ENCODE results near the gene NPIPB6. TPM values are rescaled to one million over a fixed set of nuclear protein-coding genes. Genes with fewer than 3 reads are reported as not detected.

NPIPB6 gene
- total RNA-seq, 1 experiment from 2014 or later: 2.1 TPM

DNA sequence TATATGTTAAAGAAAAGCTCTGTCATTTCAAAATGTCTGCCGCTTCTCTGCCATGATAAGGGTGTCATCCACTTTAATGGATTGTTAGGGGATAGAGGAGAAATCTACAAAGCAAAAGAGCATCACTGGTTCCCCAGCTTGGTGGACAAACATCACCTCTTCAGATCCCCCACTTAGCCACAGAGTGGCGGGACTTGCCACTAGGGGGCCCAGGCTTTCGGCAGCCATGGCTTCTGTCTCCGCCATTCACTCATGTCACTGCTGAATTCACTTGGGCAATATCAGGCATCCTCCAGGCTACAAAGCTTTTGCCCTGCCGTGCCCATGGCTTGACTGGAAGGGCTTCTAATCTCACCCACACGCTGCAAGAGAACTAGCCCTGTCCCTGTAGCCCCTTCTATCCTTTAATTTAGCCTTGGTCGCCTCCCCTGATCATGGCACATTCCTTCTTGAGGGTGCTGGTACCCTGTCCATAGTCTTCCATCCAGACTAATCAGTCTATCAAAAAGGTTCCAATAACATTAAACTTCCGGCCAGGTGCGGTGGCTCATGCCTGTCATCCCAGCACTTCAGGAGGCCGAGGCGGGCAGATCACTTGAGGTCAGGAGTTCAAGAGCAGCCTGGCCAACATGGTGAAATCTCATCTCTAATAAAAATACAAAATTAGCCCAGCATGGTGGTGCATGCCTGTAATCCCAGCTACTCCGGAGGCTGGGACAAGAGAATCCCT lies 36.3 kb downstream of the NPIPB6 start:
- no peaks in the 10 kb centered on the region for H3K27me3 ChIP-seq (ENCODE audit: insufficient read depth, low read length)
- ChIA-PET RAD21 (ENCODE audit: low non-redundant PET in 1 of 2, low total read pairs in 2 of 2, uncharacterized antibody in 2 of 2, unreplicated experiment in 2 of 2) (no interaction called here), POLR2A (no interaction called here), CTCF (interaction anchor here (0.6 to 1.0 kb wide), 3 partner anchors 9 to 1171 kb away, joined by 3 to 4 read pairs (median 3); partner anchors contain the start of gene SULT1A1)
- no peaks in the 10 kb centered on the region for H3K9me3 ChIP-seq (ENCODE audit: control insufficient read depth in 1 of 2, insufficient read depth in 1 of 2, low read depth in 1 of 2, low read length in 2 of 2)
- H3K9ac ChIP-seq (ENCODE audit: low read length): no peak overlapping the region
- H3K4me3 ChIP-seq (replicated peaks in 1 of 2; ENCODE audit: low read depth in 1 of 2, low read length in 2 of 2): no peak overlapping the region
- ATAC-seq (peak; percentile 86), DNase-seq (ENCODE audit: low read depth, low spot score) (peak; percentile 26)
- no peaks in the 10 kb centered on the region for H4K20me1 ChIP-seq (ENCODE audit: insufficient read depth)
- peak overlapping the region; percentile 41; the same call in 1 of the 2 replicates for H3K4me2 ChIP-seq (ENCODE audit: low read length)
- H3K9me2 ChIP-seq (ENCODE audit: insufficient read depth): no peaks in the 10 kb centered on the region
- H3K27ac ChIP-seq (ENCODE audit: low read depth, low read length): no peak overlapping the region
- BruUV-seq (replicated peaks): no TSS peak
- H3K4me1 ChIP-seq (ENCODE audit: control insufficient read depth in 1 of 2, insufficient read depth in 2 of 2, low read length in 2 of 2): peaks cover 0 to 3% of the 10 kb centered on the region in 2 experiments; a peak in 1 of 4 replicates
- H3K36me3 ChIP-seq (ENCODE audit: control insufficient read depth in 1 of 2, insufficient read depth in 2 of 2, low read length in 2 of 2): no peaks in the 10 kb centered on the region
- peak overlapping the region; percentile 77 for H2AFZ ChIP-seq (ENCODE audit: low read depth, low read length, poor library complexity, severe bottlenecking)
- no peaks in the 10 kb centered on the region for H3K79me2 ChIP-seq (ENCODE audit: insufficient read depth, low read length)
- intact Hi-C loops (cut with micrococcal nuclease): no loop called here
- peak; percentile 55 for TF ChIP-seq RAD21 (IDR thresholded peaks at IDR 0.05; ENCODE audit: low read depth)
- TF ChIP-seq ZNF274 (IDR thresholded peaks at IDR 0.05; ENCODE audit: low read depth, low read length): no peak
- TF ChIP-seq FOSL1 (IDR thresholded peaks at IDR 0.05; ENCODE audit: low read depth): no peak
- peak; percentile 82 for TF ChIP-seq YY1 (IDR thresholded peaks at IDR 0.05; ENCODE audit: extremely low read depth, insufficient replicate concordance, low read depth, low read length)
- TF ChIP-seq, protein P1, sequence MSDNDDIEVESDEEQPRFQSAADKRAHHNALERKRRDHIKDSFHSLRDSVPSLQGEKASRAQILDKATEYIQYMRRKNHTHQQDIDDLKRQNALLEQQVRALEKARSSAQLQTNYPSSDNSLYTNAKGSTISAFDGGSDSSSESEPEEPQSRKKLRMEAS (IDR thresholded peaks at IDR 0.05): no peak
- TF ChIP-seq, protein P2, sequence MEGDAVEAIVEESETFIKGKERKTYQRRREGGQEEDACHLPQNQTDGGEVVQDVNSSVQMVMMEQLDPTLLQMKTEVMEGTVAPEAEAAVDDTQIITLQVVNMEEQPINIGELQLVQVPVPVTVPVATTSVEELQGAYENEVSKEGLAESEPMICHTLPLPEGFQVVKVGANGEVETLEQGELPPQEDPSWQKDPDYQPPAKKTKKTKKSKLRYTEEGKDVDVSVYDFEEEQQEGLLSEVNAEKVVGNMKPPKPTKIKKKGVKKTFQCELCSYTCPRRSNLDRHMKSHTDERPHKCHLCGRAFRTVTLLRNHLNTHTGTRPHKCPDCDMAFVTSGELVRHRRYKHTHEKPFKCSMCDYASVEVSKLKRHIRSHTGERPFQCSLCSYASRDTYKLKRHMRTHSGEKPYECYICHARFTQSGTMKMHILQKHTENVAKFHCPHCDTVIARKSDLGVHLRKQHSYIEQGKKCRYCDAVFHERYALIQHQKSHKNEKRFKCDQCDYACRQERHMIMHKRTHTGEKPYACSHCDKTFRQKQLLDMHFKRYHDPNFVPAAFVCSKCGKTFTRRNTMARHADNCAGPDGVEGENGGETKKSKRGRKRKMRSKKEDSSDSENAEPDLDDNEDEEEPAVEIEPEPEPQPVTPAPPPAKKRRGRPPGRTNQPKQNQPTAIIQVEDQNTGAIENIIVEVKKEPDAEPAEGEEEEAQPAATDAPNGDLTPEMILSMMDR (IDR thresholded peaks at IDR 0.05 in 2 of 3, conservative IDR thresholded peaks at IDR 0.05 in 1 of 3; ENCODE audit: borderline replicate concordance in 1 of 3, insufficient read depth in 1 of 3, low read depth in 2 of 3, low read length in 2 of 3): peak; percentile 64 to 96 (median 89)
- TF ChIP-seq, protein P3, sequence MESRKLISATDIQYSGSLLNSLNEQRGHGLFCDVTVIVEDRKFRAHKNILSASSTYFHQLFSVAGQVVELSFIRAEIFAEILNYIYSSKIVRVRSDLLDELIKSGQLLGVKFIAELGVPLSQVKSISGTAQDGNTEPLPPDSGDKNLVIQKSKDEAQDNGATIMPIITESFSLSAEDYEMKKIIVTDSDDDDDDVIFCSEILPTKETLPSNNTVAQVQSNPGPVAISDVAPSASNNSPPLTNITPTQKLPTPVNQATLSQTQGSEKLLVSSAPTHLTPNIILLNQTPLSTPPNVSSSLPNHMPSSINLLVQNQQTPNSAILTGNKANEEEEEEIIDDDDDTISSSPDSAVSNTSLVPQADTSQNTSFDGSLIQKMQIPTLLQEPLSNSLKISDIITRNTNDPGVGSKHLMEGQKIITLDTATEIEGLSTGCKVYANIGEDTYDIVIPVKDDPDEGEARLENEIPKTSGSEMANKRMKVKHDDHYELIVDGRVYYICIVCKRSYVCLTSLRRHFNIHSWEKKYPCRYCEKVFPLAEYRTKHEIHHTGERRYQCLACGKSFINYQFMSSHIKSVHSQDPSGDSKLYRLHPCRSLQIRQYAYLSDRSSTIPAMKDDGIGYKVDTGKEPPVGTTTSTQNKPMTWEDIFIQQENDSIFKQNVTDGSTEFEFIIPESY (IDR thresholded peaks at IDR 0.05; ENCODE audit: extremely low read depth, insufficient replicate concordance, low read length): no peak
- TF ChIP-seq EGR1 (IDR thresholded peaks at IDR 0.05; ENCODE audit: low read depth): no peak
- no peak for TF ChIP-seq EZH2phosphoT487 (IDR thresholded peaks at IDR 0.05; ENCODE audit: borderline replicate concordance)
- no peak for TF ChIP-seq ZFX (IDR thresholded peaks at IDR 0.05)
- TF ChIP-seq SIN3A (IDR thresholded peaks at IDR 0.05; ENCODE audit: low read depth): no peak
- TF ChIP-seq ELF1 (IDR thresholded peaks at IDR 0.05; ENCODE audit: borderline replicate concordance, low read depth): no peak
- TF ChIP-seq JUND (IDR thresholded peaks at IDR 0.05): no peak
- TF ChIP-seq CEBPB (IDR thresholded peaks at IDR 0.05; ENCODE audit: low read depth): no peak
- TF ChIP-seq TCF7L2 (IDR thresholded peaks at IDR 0.05; ENCODE audit: borderline replicate concordance, extremely low read depth, insufficient read depth, insufficient read length): no peak
- no peak for TF ChIP-seq CBX3 (IDR thresholded peaks at IDR 0.05; ENCODE audit: low read depth)
- TF ChIP-seq POLR2AphosphoS5 (IDR thresholded peaks at IDR 0.05; ENCODE audit: low read depth, low read length): no peak
- no peak for TF ChIP-seq EZH2 (IDR thresholded peaks at IDR 0.05)
- TF ChIP-seq, protein P4, sequence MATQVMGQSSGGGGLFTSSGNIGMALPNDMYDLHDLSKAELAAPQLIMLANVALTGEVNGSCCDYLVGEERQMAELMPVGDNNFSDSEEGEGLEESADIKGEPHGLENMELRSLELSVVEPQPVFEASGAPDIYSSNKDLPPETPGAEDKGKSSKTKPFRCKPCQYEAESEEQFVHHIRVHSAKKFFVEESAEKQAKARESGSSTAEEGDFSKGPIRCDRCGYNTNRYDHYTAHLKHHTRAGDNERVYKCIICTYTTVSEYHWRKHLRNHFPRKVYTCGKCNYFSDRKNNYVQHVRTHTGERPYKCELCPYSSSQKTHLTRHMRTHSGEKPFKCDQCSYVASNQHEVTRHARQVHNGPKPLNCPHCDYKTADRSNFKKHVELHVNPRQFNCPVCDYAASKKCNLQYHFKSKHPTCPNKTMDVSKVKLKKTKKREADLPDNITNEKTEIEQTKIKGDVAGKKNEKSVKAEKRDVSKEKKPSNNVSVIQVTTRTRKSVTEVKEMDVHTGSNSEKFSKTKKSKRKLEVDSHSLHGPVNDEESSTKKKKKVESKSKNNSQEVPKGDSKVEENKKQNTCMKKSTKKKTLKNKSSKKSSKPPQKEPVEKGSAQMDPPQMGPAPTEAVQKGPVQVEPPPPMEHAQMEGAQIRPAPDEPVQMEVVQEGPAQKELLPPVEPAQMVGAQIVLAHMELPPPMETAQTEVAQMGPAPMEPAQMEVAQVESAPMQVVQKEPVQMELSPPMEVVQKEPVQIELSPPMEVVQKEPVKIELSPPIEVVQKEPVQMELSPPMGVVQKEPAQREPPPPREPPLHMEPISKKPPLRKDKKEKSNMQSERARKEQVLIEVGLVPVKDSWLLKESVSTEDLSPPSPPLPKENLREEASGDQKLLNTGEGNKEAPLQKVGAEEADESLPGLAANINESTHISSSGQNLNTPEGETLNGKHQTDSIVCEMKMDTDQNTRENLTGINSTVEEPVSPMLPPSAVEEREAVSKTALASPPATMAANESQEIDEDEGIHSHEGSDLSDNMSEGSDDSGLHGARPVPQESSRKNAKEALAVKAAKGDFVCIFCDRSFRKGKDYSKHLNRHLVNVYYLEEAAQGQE (IDR thresholded peaks at IDR 0.05; ENCODE audit: low read depth): no peak
